Ovary (tissue), 9 donors: Measurements from ENCODE around the gene RIBC2. TPM values are rescaled to one million over a fixed set of nuclear protein-coding genes. Genes with fewer than 3 reads are reported as not detected.

Experiments
- DNase-seq, 5 donors: peaks; one replicate each; pipeline ENCODE4 v3.0.0-alpha.2; 2019 to 2020
- H3K27ac ChIP-seq, 2 donors: fragments of 200-600 bp; one replicate each; pipeline versions ENCODE4 v1.5.1 to v1.8.0; 2019 to 2022
- H3K27me3 ChIP-seq: fragments of 200-600 bp; one replicate; pipeline ENCODE4 v1.8.0; 2022
- H3K36me3 ChIP-seq: fragments of 200-600 bp; sonication (generic); one replicate; pipeline ENCODE4 v1.5.1; 2019
- H3K4me1 ChIP-seq: one replicate; pipeline ENCODE4 v1.8.1; 2013; ENCODE audit warnings: mild to moderate bottlenecking, moderate library complexity; ENCODE audit not compliant: insufficient read depth
- H3K4me3 ChIP-seq: fragments of 200-600 bp; sonication (generic); one replicate; pipeline ENCODE4 v1.5.1; 2017
- H3K9me3 ChIP-seq, 2 donors: fragments of 200-600 bp in 1 of 2; sonication (generic) in 1 of 2; one replicate each; pipeline versions ENCODE4 v1.5.1 to v1.8.1; 2013 to 2019; ENCODE audit warnings: mild to moderate bottlenecking in 1 of 2, moderate library complexity in 1 of 2
- CTCF ChIP-seq, 3 donors: fragments of 450-650 bp in 2 of 3; fragments of 200-600 bp in 1 of 3; IDR thresholded peaks; one replicate each; pipeline versions ENCODE4 v1.5.1 to v1.8.0; 2016 to 2022; ENCODE audit warnings: antibody characterized with exemption in 3 of 3, mild to moderate bottlenecking in 1 of 3
- EP300 ChIP-seq: sonication (generic); formaldehyde crosslinking; IDR thresholded peaks from one replicate; pipeline ENCODE4 v1.6.1; 2017; ENCODE audit warnings: antibody characterized with exemption
- POLR2A ChIP-seq: fragments of 450-650 bp; IDR thresholded peaks from one replicate; pipeline ENCODE4 v1.6.1; 2017; ENCODE audit warnings: antibody characterized with exemption, mild to moderate bottlenecking, moderate library complexity
- WGBS, 3 donors: extraction: QIAGEN DNeasy Blood & Tissue Kit in 1 of 3; methylation state at CpG; one replicate each; pipeline versions ENCODE4 v1.1.5 to v1.1.7; 2013 to 2017; 5-methylcytosine and 5-hydroxymethylcytosine counted together
- intact Hi-C, 4 donors: fragments of 100-400 bp; cut with DNase I; formaldehyde crosslinking; loops; one replicate each; pipeline versions ENCODE4 v1.11.0 to v1.15.1; 2022 to 2023
- polyA plus RNA-seq, 2 donors: library from polyadenylated mRNA; stranded (reverse); fragments of 200-250 nt in 1 of 2; fragments of 350-450 nt in 1 of 2; fragmentation: Illumina TruSeq in 1 of 2; extraction: RNeasy Lipid Tissue Mini Kit (QIAGEN cat#74804) in 1 of 2; gene quantifications; one replicate each; pipeline ENCODE4 v1.2.3, GENCODE V29; 2013 to 2014
- total RNA-seq, 7 donors: library from RNA; depleted of rRNA in 2 of 7; stranded (reverse); fragments of >200 nt in 2 of 7; fragmentation: NEBNext Ultra II Directional in 3 of 7; extraction: Animal tissue kit (Norgen Biotek cat#: 25700) in 3 of 7; gene quantifications; one replicate each; pipeline versions ENCODE4 v1.1.0 to v1.2.4, GENCODE V29; 2016 to 2023
- donor health status: DM: no; HTN: no; CAD: no; lungs with moderate emphysema.
- donor health status: DM: no; HTN: no; CAD: no.
- donor health status: Bipolar disorder and iron deficiency.
- donor health status: DM: yes; HTN: yes; CAD: no.
- donor health status: DM: no; HTN: no; CAD: no.
- donor health status: DM: yes; HTN: yes; CAD: no.

The RIBC2 gene
- total and polyA plus RNA-seq, 9 donors = 0.25 to 7.5 (median 0.97) TPM; not detected in 1

GRCh38 chr22:45480717-45481116 lies 67.2 kb downstream of the RIBC2 start:
- no peaks in the 10 kb centered on the region for H3K27me3 ChIP-seq
- no peaks in the 10 kb centered on the region for H3K36me3 ChIP-seq
- no peak for TF ChIP-seq CTCF (IDR thresholded peaks at IDR 0.05)
- TF ChIP-seq EP300 = no peak
- no peak for TF ChIP-seq POLR2A
- intact Hi-C loops = no loop called here
- no peak for DNase-seq
- WGBS, 3 donors = 82 to 93% (median 92%) methylated on average over 3 of the region's 3 CpGs
- H3K4me3 ChIP-seq = no peak overlapping the region
- H3K9me3 ChIP-seq = no peaks in the 10 kb centered on the region
- H3K27ac ChIP-seq = no peak overlapping the region
- peaks cover 4% of the 10 kb centered on the region for H3K4me1 ChIP-seq

GRCh38 chr22:45481661-45482060 lies 68.2 kb downstream of the RIBC2 start:
- Histone ChIP-seq H3K4me3 (no peak overlapping the region), H3K36me3 (no peaks in the 10 kb centered on the region), H3K27ac (no peak overlapping the region), H3K4me1 (peaks cover 2% of the 10 kb centered on the region), H3K9me3 (no peaks in the 10 kb centered on the region), H3K27me3 (no peaks in the 10 kb centered on the region)
- intact Hi-C loops = no loop called here
- DNase-seq = peak in 1 of 5 donors; percentile 2
- TF ChIP-seq CTCF (IDR thresholded peaks at IDR 0.05) (no peak), POLR2A (no peak), EP300 (no peak)
- WGBS, 3 donors = 71 to 77% (median 75%) methylated on average over 5 of the region's 5 CpGs

Other genes starting within 250 kb of the RIBC2 start
- gene NUP50, start 249.8 kb upstream of the RIBC2 start, total RNA-seq = 10 to 100 TPM; 35.8 to 58.6 (median 48.1) TPM
- 10 to 100 TPM; 12.4 to 24.0 TPM for gene NUP50, start 249.8 kb upstream of the RIBC2 start, polyA plus RNA-seq
- 10 to 100 TPM; 14.8 to 40.0 (median 33.9) TPM for gene KIAA0930, start 172.8 kb upstream of the RIBC2 start, total RNA-seq
- 10 to 100 TPM; 17.3 to 19.4 TPM for gene KIAA0930, start 172.8 kb upstream of the RIBC2 start, polyA plus RNA-seq
- not detected for gene UPK3A, start 128.7 kb upstream of the RIBC2 start, total RNA-seq
- gene UPK3A, start 128.7 kb upstream of the RIBC2 start, polyA plus RNA-seq = under 1 TPM in 1 of 2 donors, not detected in 1; 0.22 TPM
- gene FAM118A, start 103.8 kb upstream of the RIBC2 start, total RNA-seq = 10 to 100 TPM; 21.9 to 50.4 (median 30.0) TPM
- 10 to 100 TPM; 27.4 to 57.8 TPM for gene FAM118A, start 103.8 kb upstream of the RIBC2 start, polyA plus RNA-seq
- under 1 TPM in 1 of 7 donors, not detected in 6; 0.05 TPM for gene SMC1B, start 94 bp upstream of the RIBC2 start, total RNA-seq
- under 1 TPM in 1 of 2 donors, not detected in 1; 0.04 TPM for gene SMC1B, start 94 bp upstream of the RIBC2 start, polyA plus RNA-seq
- 100 to 1,000 TPM in 5 of 7 donors, 10 to 100 TPM in 2; 62.7 to 394 (median 189) TPM for gene FBLN1, start 89.2 kb downstream of the RIBC2 start, total RNA-seq
- 100 to 1,000 TPM in 1 of 2 donors, 10 to 100 TPM in 1; 81.7 to 196 TPM for gene FBLN1, start 89.2 kb downstream of the RIBC2 start, polyA plus RNA-seq